ENCODE results near the gene OR6C4. TPM values are rescaled to one million over a fixed set of nuclear protein-coding genes. Genes with fewer than 3 reads are reported as not detected.
"Not testable (repeated sequence)": the region's sequence is repeated elsewhere in the genome, so short reads cannot be mapped to it uniquely, and the experiment has no call there.

OR6C4 gene
- total and polyA plus RNA-seq, 7 donors: not detected

GRCh38 chr12:55585817-55586216 lies 36.4 kb downstream of the OR6C4 start:
- intact Hi-C loops (cut with DNase I): no loop called here
- no peak overlapping the region for H3K4me3 ChIP-seq
- 80 to 92% (median 82%) methylated on average over 2 of the region's 2 CpGs for WGBS, 3 donors
- no peaks in the 10 kb centered on the region for H3K4me1 ChIP-seq
- H3K36me3 ChIP-seq (ENCODE audit: insufficient read depth in 1 of 2, low read depth in 1 of 2): no peaks in the 10 kb centered on the region
- no peak overlapping the region for H3K27ac ChIP-seq
- H3K9me3 ChIP-seq: peaks cover 3% of the 10 kb centered on the region
- TF ChIP-seq, protein P1, sequence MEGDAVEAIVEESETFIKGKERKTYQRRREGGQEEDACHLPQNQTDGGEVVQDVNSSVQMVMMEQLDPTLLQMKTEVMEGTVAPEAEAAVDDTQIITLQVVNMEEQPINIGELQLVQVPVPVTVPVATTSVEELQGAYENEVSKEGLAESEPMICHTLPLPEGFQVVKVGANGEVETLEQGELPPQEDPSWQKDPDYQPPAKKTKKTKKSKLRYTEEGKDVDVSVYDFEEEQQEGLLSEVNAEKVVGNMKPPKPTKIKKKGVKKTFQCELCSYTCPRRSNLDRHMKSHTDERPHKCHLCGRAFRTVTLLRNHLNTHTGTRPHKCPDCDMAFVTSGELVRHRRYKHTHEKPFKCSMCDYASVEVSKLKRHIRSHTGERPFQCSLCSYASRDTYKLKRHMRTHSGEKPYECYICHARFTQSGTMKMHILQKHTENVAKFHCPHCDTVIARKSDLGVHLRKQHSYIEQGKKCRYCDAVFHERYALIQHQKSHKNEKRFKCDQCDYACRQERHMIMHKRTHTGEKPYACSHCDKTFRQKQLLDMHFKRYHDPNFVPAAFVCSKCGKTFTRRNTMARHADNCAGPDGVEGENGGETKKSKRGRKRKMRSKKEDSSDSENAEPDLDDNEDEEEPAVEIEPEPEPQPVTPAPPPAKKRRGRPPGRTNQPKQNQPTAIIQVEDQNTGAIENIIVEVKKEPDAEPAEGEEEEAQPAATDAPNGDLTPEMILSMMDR (IDR thresholded peaks at IDR 0.05): no peak
- ATAC-seq (no peak), DNase-seq (no peak)
- H3K27me3 ChIP-seq (ENCODE audit: insufficient read depth in 3 of 3, low read length in 2 of 3): no peaks in the 10 kb centered on the region

- ATAC-seq; intact Hi-C loops (cut with DNase I): not testable (repeated sequence)
- WGBS, 3 donors: 56 to 71% (median 70%) methylated on average over 12 of the region's 12 CpGs
Observed at GRCh38 chr12:55590152-55590551, 40.8 kb downstream of the OR6C4 start.

More at GRCh38 chr12:55590152-55590551, 40.8 kb downstream of the OR6C4 start:
- DNase-seq; H3K9me3 ChIP-seq; H3K27me3 ChIP-seq (ENCODE audit: insufficient read depth in 3 of 3, low read length in 2 of 3); H3K36me3 ChIP-seq (ENCODE audit: insufficient read depth in 1 of 2, low read depth in 1 of 2); H3K4me1 ChIP-seq; H3K4me3 ChIP-seq; H3K27ac ChIP-seq: not testable (repeated sequence)

Other genes with a start within 250 kb of the OR6C4 start
- gene OR6C1, start 235.3 kb upstream of the OR6C4 start, total RNA-seq: not detected
- not detected for gene OR6C1, start 235.3 kb upstream of the OR6C4 start, polyA plus RNA-seq
- not detected for gene OR6C3, start 218.9 kb upstream of the OR6C4 start, total RNA-seq
- gene OR6C3, start 218.9 kb upstream of the OR6C4 start, polyA plus RNA-seq: not detected
- gene OR6C75, start 186.6 kb upstream of the OR6C4 start, total RNA-seq: not detected
- not detected for gene OR6C75, start 186.6 kb upstream of the OR6C4 start, polyA plus RNA-seq
- gene OR6C65, start 149.1 kb upstream of the OR6C4 start, total RNA-seq: not detected
- gene OR6C65, start 149.1 kb upstream of the OR6C4 start, polyA plus RNA-seq: not detected
- gene OR6C76, start 123.3 kb upstream of the OR6C4 start, total RNA-seq: not detected
- not detected for gene OR6C76, start 123.3 kb upstream of the OR6C4 start, polyA plus RNA-seq
- not detected for gene OR6C2, start 105.5 kb upstream of the OR6C4 start, total RNA-seq
- gene OR6C2, start 105.5 kb upstream of the OR6C4 start, polyA plus RNA-seq: not detected
- not detected for gene OR6C70, start 79.5 kb upstream of the OR6C4 start, total RNA-seq
- gene OR6C70, start 79.5 kb upstream of the OR6C4 start, polyA plus RNA-seq: not detected
- not detected for gene OR6C68, start 57.2 kb upstream of the OR6C4 start, total RNA-seq
- not detected for gene OR6C68, start 57.2 kb upstream of the OR6C4 start, polyA plus RNA-seq
- not detected for gene OR2AP1, start 22.9 kb downstream of the OR6C4 start, total RNA-seq
- gene OR2AP1, start 22.9 kb downstream of the OR6C4 start, polyA plus RNA-seq: not detected
- gene OR10P1, start 87.3 kb downstream of the OR6C4 start, total RNA-seq: not detected
- not detected for gene OR10P1, start 87.3 kb downstream of the OR6C4 start, polyA plus RNA-seq
- gene ITGA7, start 158.3 kb downstream of the OR6C4 start, total RNA-seq: 100 to 1,000 TPM; 297 to 433 (median 350) TPM
- 100 to 1,000 TPM in 2 of 3 donors, 10 to 100 TPM in 1; 51.8 to 254 (median 152) TPM for gene ITGA7, start 158.3 kb downstream of the OR6C4 start, polyA plus RNA-seq
- gene BLOC1S1, start 166.4 kb downstream of the OR6C4 start, total RNA-seq: 100 to 1,000 TPM; 127 to 193 (median 165) TPM
- gene BLOC1S1, start 166.4 kb downstream of the OR6C4 start, polyA plus RNA-seq: 100 to 1,000 TPM; 185 to 260 (median 228) TPM
- gene RDH5, start 170.8 kb downstream of the OR6C4 start, total RNA-seq: 10 to 100 TPM; 11.4 to 25.4 (median 16.0) TPM
- 10 to 100 TPM in 2 of 3 donors, 1 to 10 TPM in 1; 7.0 to 14.0 (median 11.9) TPM for gene RDH5, start 170.8 kb downstream of the OR6C4 start, polyA plus RNA-seq
- 1,000 to 10,000 TPM in 2 of 4 donors, 100 to 1,000 TPM in 2; 592 to 1,401 (median 983) TPM for gene CD63, start 179.4 kb downstream of the OR6C4 start, total RNA-seq
- gene CD63, start 179.4 kb downstream of the OR6C4 start, polyA plus RNA-seq: 1,000 to 10,000 TPM; 1,147 to 2,407 (median 1,257) TPM
- gene GDF11, start 193.5 kb downstream of the OR6C4 start, total RNA-seq: 1 to 10 TPM in 3 of 4 donors, under 1 TPM in 1; 0.88 to 4.8 (median 1.4) TPM
- gene GDF11, start 193.5 kb downstream of the OR6C4 start, polyA plus RNA-seq: 1 to 10 TPM in 2 of 3 donors, under 1 TPM in 1; 0.34 to 3.7 (median 2.3) TPM

Data from psoas muscle (tissue), 8 donors.